ENCODE measurements around the gene CLDN19.

Gene CLDN19

GRCh38 chr1:42700006-42700405 is 40.0 kb downstream of the CLDN19 start:
- DNase-seq (ENCODE audit: low spot score): no peak

- DNase-seq (ENCODE audit: low spot score): no peak
These were observed 41.8 kb downstream of the CLDN19 start for GRCh38 chr1:42698081-42698813.

GRCh38 chr1:42692911-42693310 is 47.1 kb downstream of the CLDN19 start:
- no peak for DNase-seq (ENCODE audit: low spot score)

GRCh38 chr1:42692461-42692860 is 47.6 kb downstream of the CLDN19 start:
- DNase-seq (ENCODE audit: low spot score): no peak

GRCh38 chr1:42691157-42691498 is 48.9 kb downstream of the CLDN19 start:
- no peak for DNase-seq (ENCODE audit: low spot score)

- no peak for DNase-seq (ENCODE audit: low spot score)
These were observed 49.4 kb downstream of the CLDN19 start for GRCh38 chr1:42690477-42691156.

GRCh38 chr1:42689912-42690311 is 50.1 kb downstream of the CLDN19 start:
- no peak for DNase-seq (ENCODE audit: low spot score)

GRCh38 chr1:42686418-42686817 is 53.6 kb downstream of the CLDN19 start:
- no peak for DNase-seq (ENCODE audit: low spot score)

GRCh38 chr1:42684139-42684538 is 55.9 kb downstream of the CLDN19 start:
- no peak for DNase-seq (ENCODE audit: low spot score)
